Common myeloid progenitor, CD34-positive (primary cell): Measurements from ENCODE around the gene DIAPH3.
A peak's percentile ranks its signal among the peaks of the same experiment; 100 is the strongest.

Experiments used
- CTCF ChIA-PET: fragments of 350-600 bp; sonication (Branson Sonifier 250); formaldehyde crosslinking; loops from one replicate; lab custom pipeline; 2021; ENCODE audit warnings: antibody characterized with exemption; lab: Charles Lee
- POLR2A ChIA-PET: fragments of 350-600 bp; sonication (Branson Sonifier 250); formaldehyde crosslinking; loops from one replicate; lab custom pipeline; 2021; ENCODE audit warnings: antibody characterized with exemption; lab: Charles Lee
- DNase-seq, 3 donors: peaks; one replicate each; pipeline versions ENCODE4 v3.0.0 to v3.0.0-alpha.2; 2013
- H3K27ac ChIP-seq, 2 experiments: 1 replicate in 1 of 2; 2 replicates in 1 of 2; pipeline ENCODE4 v1.7.0; 2013; ENCODE audit warnings: inconsistent platforms in 2 of 2, low read length in 2 of 2, mild to moderate bottlenecking in 2 of 2, low read depth in 1 of 2, moderate library complexity in 1 of 2; ENCODE audit not compliant: severe bottlenecking in 2 of 2, insufficient read depth in 1 of 2, poor library complexity in 1 of 2
- H3K27me3 ChIP-seq, 5 experiments: replicated peaks in 2 of 5; 1 replicate in 3 of 5; 2 replicates in 2 of 5; pipeline versions ENCODE4 v1.6.1 to v1.7.0; 2013; ENCODE audit warnings: low read length in 4 of 5, mild to moderate bottlenecking in 2 of 5, moderate library complexity in 2 of 5, inconsistent platforms in 1 of 5; ENCODE audit not compliant: insufficient read depth in 5 of 5, control insufficient read depth in 4 of 5
- H3K36me3 ChIP-seq, 4 experiments: 1 replicate in 2 of 4; 2 replicates in 2 of 4; pipeline versions ENCODE4 v1.6.1 to v1.7.0; 2013; ENCODE audit warnings: low read length in 3 of 4, control low read depth in 1 of 4, mild to moderate bottlenecking in 1 of 4; ENCODE audit not compliant: control insufficient read depth in 4 of 4, insufficient read depth in 4 of 4
- H3K4me1 ChIP-seq, 4 experiments: 1 replicate in 3 of 4; 2 replicates in 1 of 4; pipeline versions ENCODE4 v1.6.1 to v1.7.1; 2013; ENCODE audit warnings: low read length in 3 of 4, mild to moderate bottlenecking in 3 of 4, control low read depth in 1 of 4, inconsistent platforms in 1 of 4, moderate library complexity in 1 of 4; ENCODE audit not compliant: control insufficient read depth in 4 of 4, insufficient read depth in 4 of 4; ENCODE audit errors: control extremely low read depth in 1 of 4
- H3K4me3 ChIP-seq, 7 experiments: 1 replicate in 4 of 7; 2 replicates in 3 of 7; pipeline versions ENCODE4 v1.5.1 to v1.7.0; 2013; ENCODE audit warnings: mild to moderate bottlenecking in 7 of 7, low read length in 6 of 7, moderate library complexity in 6 of 7, inconsistent platforms in 2 of 7, low read depth in 2 of 7, control low read depth in 1 of 7; ENCODE audit not compliant: insufficient read depth in 4 of 7, control insufficient read depth in 1 of 7; ENCODE audit errors: extremely low read depth in 1 of 7
- H3K9me3 ChIP-seq, 5 experiments: 1 replicate in 4 of 5; 2 replicates in 1 of 5; pipeline versions ENCODE4 v1.6.1 to v1.7.1; 2013; ENCODE audit warnings: low read length in 4 of 5, mild to moderate bottlenecking in 2 of 5, inconsistent platforms in 1 of 5, low read depth in 1 of 5, moderate library complexity in 1 of 5; ENCODE audit not compliant: control insufficient read depth in 4 of 5, insufficient read depth in 2 of 5; ENCODE audit errors: control extremely low read depth in 1 of 5
- WGBS: methylation state at CpG from one replicate; pipeline ENCODE4 v1.1.5; 2013; ENCODE audit not compliant: insufficient coverage; 5-methylcytosine and 5-hydroxymethylcytosine counted together

DIAPH3 gene

DNA sequence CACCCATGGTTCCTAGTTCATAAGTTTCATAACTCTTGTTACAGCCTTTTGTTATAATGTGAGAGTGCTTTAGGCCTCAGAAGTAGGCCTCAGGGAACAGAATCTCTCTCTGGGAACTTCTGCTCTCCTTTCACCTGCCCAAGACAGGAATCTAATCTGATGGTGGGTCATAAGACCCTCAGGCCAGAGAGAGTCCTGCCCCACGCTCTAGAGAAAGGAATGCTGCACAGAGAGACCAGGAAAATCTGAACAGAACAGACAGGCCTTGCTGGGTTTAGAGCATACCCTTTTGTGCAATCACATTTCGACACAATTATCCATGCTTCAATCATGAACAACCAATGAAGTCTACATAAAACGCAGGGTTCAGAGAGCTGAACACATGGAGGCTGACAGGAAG is 3.4 kb upstream of the DIAPH3 start:
- ChIA-PET POLR2A (no interaction called here), CTCF (no interaction called here)
- Histone ChIP-seq H3K27ac (no peak overlapping the region), H3K9me3 (no peaks in the 10 kb centered on the region), H3K27me3 (peaks cover 0 to 1% (median 0%) of the 10 kb centered on the region in 5 experiments), H3K4me3 (no peak overlapping the region), H3K4me1 (peaks cover 8 to 20% (median 16%) of the 10 kb centered on the region in 4 experiments), H3K36me3 (no peaks in the 10 kb centered on the region)
- WGBS: 67% methylated on average over 3 of the region's 3 CpGs
- no peak for DNase-seq

DNA sequence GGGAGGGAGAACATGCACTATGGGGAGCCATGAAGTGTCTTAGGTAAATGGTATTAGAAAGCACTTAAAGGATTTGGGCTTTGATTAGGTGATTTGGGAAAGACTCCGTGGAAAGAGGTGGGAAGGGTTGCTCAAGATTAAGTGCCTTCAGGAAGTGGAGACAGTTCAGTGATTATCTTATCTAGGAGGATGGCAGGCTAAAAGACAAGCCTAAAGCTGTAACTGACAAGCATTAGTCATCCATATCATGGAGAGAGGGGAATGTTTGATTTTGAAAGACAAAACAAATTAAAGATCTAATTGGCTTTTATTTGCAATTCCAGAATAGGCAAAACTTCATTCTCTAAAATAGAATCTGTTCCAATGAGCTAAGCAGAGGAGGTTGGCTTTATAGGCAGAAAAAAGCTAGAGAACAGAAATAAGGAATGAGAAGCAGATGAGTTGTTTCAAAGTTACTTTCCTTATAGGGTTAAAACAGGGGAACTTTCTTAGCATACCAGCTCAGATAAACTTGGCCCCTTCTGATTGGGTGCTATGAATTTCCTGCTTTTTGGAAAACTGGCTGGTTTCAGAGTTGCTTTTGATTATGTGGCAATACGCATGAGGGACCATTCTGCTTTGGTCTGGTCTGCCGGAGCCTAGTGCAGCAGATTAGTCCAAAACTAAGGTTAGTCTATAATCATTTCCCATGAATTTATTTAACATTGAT is 1.8 kb upstream of the DIAPH3 start:
- POLR2A ChIA-PET: no interaction called here
- Histone ChIP-seq H3K27me3 (no peaks in the 10 kb centered on the region), H3K36me3 (peaks cover 0 to 4% (median 2%) of the 10 kb centered on the region in 4 experiments), H3K9me3 (no peaks in the 10 kb centered on the region), H3K27ac (no peak overlapping the region), H3K4me1 (peaks cover 8 to 20% (median 16%) of the 10 kb centered on the region in 4 experiments), H3K4me3 (no peak overlapping the region)
- CTCF ChIA-PET: no interaction called here
- DNase-seq: no peak
- WGBS: 90% methylated on average over 2 of the region's 3 CpGs

DNA sequence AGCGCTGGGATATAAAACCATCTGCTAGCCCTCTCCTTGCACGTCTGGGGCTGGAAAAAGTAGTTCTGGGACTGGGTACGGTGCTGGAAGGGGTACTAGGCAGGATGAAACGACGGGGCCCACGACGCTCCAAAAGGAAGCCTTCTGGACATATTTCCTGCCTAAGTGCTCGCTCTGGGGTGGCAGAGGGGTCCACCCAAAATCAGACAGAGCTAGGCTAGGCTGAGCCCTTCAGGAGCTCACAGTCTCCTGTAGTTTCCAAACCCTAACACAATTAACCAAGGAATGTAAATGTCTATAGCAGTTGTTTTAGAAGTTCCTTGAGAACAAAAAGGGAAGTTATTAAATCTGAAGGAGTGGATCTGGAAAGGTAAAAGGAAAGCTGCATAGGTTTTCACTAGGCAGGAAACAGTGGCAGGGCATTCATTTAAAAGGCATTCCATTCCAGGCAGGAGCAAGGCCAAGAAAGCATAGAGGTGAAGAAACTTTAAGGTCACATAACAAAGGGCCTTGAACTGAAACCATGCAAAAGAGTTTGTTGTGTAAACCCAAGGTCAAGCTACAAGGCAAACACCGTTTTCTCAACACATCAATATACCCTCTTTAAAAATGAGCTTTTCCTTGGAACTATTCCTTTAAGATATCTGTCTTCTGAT is 634 bp upstream of the DIAPH3 start:
- Histone ChIP-seq H3K4me3 (peak overlapping the region; percentile 84 to 97 (median 93)), H3K27me3 (no peaks in the 10 kb centered on the region), H3K27ac (peak overlapping the region; percentile 81 to 90), H3K9me3 (no peaks in the 10 kb centered on the region), H3K4me1 (peaks cover 8 to 20% (median 16%) of the 10 kb centered on the region in 4 experiments), H3K36me3 (peaks cover 0 to 6% (median 2%) of the 10 kb centered on the region in 4 experiments)
- WGBS: 0% methylated on average over 7 of the region's 9 CpGs
- no peak for DNase-seq
- CTCF ChIA-PET: interaction anchor here (0.9 kb wide), 1 partner anchor 10 kb away, joined by 3 read pairs; no protein-coding TSS in a partner anchor
- POLR2A ChIA-PET: no interaction called here

DNA sequence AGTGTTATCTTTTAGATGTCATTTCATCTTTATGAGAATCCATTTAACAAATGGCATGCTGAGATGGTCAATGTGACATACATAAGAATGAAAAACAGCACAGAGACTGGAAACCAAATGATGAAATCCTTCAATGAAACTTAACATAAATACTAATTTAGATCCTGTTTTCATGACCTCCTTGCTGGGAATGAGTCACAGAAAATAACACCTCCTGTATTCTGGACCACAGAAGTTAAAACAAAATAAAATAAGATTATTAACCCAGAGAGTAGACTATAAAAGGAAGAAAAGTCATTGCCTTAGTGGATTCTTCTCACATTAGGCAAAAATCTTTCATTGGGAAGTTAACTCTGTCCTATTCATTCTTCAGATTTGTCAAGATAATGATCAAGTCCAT is 1.6 kb downstream of the DIAPH3 start:
- DNase-seq: no peak
- H3K27ac ChIP-seq: no peak overlapping the region
- ChIA-PET CTCF (no interaction called here), POLR2A (no interaction called here)
- no peak overlapping the region for H3K4me3 ChIP-seq
- no peaks in the 10 kb centered on the region for H3K27me3 ChIP-seq
- peaks cover 0 to 15% (median 2%) of the 10 kb centered on the region in 4 experiments for H3K36me3 ChIP-seq
- H3K4me1 ChIP-seq: peaks cover 8 to 20% (median 16%) of the 10 kb centered on the region in 4 experiments
- H3K9me3 ChIP-seq: peaks cover 0 to 2% (median 0%) of the 10 kb centered on the region in 5 experiments

DNA sequence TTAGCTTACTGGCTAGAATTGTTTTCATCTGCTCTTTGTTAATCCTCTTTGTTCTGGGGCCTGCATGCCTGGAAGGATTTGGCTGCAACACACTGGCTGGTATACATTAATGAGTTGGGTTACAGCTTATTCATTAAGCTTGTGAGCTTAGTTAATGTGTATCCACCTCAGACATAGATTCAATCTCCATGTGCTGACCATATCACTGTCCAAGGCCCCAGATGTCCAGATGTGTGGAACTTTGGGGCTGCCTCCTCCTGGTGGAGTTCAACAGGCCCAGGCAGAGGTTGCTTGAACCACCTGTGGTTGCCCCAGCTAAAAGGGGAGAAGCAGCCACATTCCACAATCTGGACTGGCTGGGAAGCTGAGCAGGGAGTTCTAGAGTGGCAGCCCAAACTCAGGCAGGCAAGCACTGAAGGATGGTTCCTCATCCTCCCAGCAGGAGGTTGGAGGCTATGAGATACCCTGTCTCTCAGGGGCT is 5.4 kb downstream of the DIAPH3 start:
- Histone ChIP-seq H3K27ac (no peak overlapping the region), H3K9me3 (peaks cover 0 to 4% (median 0%) of the 10 kb centered on the region in 5 experiments), H3K4me1 (peaks cover under 1 to 12% (median 6%) of the 10 kb centered on the region in 4 experiments), H3K4me3 (no peak overlapping the region), H3K36me3 (peaks cover 0 to 15% (median 2%) of the 10 kb centered on the region in 4 experiments), H3K27me3 (no peaks in the 10 kb centered on the region)
- ChIA-PET POLR2A (no interaction called here), CTCF (no interaction called here)
- DNase-seq: no peak

DNA sequence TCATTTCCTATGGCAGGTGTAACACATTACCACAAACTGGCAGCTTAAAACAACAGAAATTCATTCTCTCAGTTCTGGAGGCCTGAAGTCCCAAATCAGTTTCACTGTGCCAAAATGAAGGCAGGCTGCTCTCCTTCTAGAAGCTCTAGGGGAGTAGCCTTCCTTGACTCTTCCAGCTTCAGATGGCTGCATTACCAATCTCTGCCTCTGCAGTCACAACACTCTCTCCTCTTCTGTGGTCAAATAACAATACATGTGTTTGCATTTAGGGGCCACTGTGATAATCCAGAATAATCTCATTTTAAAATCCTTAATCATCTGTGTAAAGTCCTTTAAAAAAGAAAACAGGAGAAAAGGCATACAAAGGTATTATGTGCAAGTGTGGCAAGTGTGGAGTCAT is 7.8 kb downstream of the DIAPH3 start:
- H3K36me3 ChIP-seq: peaks cover 0 to 11% (median 0%) of the 10 kb centered on the region in 4 experiments
- H3K27ac ChIP-seq: no peak overlapping the region
- no peaks in the 10 kb centered on the region for H3K4me1 ChIP-seq
- ChIA-PET CTCF (no interaction called here), POLR2A (no interaction called here)
- no peak overlapping the region for H3K4me3 ChIP-seq
- DNase-seq: no peak
- H3K9me3 ChIP-seq: peaks cover 0 to 4% (median 0%) of the 10 kb centered on the region in 5 experiments
- no peaks in the 10 kb centered on the region for H3K27me3 ChIP-seq

DNA sequence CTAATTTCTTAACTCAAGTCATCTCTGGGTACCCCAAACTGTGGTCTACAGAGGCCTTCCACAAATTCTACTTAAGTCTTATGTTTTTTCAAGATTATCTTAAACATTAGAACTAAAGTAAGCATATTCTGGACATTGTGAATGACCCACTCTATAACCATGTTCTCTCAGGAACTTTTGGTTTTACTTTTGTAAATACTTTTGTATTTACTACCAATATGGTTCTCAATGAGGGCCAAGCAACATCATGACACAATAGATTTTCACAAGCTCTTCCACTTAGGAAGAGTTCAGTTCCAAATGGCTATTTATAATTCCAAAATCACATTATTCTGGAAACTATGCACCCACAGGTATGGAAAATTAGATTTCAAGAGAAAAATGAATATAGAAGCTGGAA is 10.8 kb downstream of the DIAPH3 start:
- Histone ChIP-seq H3K27me3 (no peaks in the 10 kb centered on the region), H3K27ac (no peak overlapping the region), H3K4me1 (peaks cover 0 to 8% (median 6%) of the 10 kb centered on the region in 4 experiments), H3K4me3 (no peak overlapping the region), H3K36me3 (peaks cover 0 to 4% (median 0%) of the 10 kb centered on the region in 4 experiments), H3K9me3 (peaks cover 0 to 4% (median 0%) of the 10 kb centered on the region in 5 experiments)
- no peak for DNase-seq
- ChIA-PET CTCF (interaction anchor here (0.6 kb wide), 2 partner anchors 18 to 261 kb away, joined by 3 to 4 read pairs; no protein-coding TSS in a partner anchor), POLR2A (no interaction called here)
